NCI-H446 (cell line): ENCODE results near the gene TMEM204.
"Not testable (repeated sequence)": the region's sequence is repeated elsewhere in the genome, so short reads cannot be mapped to it uniquely, and the experiment has no call there.

Experiments used
- DNase-seq, 2 experiments: peaks; one replicate each; lab custom pipeline; 2025; lab: John Stamatoyannopoulos, UW

The TMEM204 gene

GRCh38 chr16:1592446-1592845 lies 59.0 kb downstream of the TMEM204 start:
- DNase-seq = no peak

DNA sequence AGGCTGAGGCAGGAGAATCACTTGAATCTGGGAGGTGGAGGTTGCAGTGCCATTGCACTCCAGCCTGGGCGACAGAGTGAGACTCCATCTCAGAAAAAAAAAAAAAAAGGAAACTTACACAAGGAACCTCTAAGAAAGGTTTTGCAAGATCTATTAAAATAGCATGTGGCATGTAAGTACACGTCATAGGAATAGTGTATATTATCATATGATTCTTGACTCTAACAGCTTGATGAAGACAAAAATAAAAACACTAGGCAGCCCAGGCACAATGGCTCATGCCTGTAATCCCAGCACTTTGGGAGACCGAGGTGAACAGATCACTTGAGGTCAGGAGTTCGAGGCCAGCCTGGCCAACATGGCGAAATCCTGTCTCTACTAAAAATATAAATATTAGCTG lies 62.0 kb downstream of the TMEM204 start:
- not testable (repeated sequence) for DNase-seq

- no peak for DNase-seq
Measured at GRCh38 chr16:1596516-1596915, 63.0 kb downstream of the TMEM204 start.

DNA sequence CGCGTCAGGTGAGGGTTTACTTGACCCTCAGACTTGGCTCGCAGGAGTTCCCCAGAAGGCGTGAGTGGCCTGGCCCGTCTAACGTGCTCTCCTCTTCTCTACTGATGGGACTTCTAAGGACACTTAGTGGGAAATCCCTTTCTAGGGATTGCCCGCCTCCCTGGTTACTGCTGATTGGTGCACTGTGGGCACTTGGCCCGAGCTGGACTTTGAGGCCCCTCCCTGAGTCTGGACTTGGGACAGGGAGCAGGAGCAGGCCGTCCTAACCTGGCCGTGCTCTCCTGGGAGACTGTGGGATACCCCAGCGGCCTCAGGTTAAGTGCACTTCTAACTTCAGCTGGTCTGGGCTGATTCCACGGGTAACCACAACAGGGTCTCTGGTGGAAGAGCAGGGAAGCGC lies 63.7 kb downstream of the TMEM204 start:
- DNase-seq = no peak

DNA sequence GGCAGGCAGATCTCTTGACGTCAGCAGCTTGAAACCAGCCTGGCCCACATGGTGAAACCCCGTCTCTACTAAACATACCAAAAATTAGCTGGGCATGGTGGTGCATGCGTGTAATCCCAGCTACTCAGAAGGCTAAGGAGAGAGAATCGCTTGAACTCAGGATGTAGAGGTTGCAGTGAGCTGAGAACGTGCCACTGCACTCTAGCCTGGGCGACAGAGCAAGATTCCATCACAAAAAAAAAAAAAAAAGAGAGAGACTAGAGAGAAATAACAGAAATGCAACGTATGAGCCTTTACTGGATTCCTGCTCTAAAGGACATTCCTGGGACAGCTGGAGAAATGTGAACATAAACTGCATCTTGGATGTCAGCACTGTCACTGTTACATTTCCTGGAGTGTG lies 67.6 kb downstream of the TMEM204 start:
- no peak for DNase-seq

GRCh38 chr16:1601489-1601888 lies 68.0 kb downstream of the TMEM204 start:
- DNase-seq = no peak

GRCh38 chr16:1602285-1602684 lies 68.8 kb downstream of the TMEM204 start:
- no peak for DNase-seq
